WTC11 (cell line): ENCODE data around the gene GCKR. TPM values are rescaled to one million over a fixed set of nuclear protein-coding genes. Genes with fewer than 3 reads are reported as not detected.
A peak's percentile ranks its signal among the peaks of the same experiment; 100 is the strongest.

Experiments used
- ATAC-seq: fragments of 200-7000 bp; cut with Tn5 transposase; 2 replicates; pipeline ENCODE4 v1.10.0; 2021; ENCODE audit warnings: mild to moderate bottlenecking, moderate library complexity
- CTCF ChIA-PET: fragments of 300-600 bp; sonication (Branson Sonifier 250); formaldehyde crosslinking; loops from one replicate; lab custom pipeline; 2021; ENCODE audit warnings: antibody characterized with exemption; lab: Charles Lee
- POLR2A ChIA-PET: fragments of 350-600 bp; sonication (Branson Sonifier 250); formaldehyde crosslinking; loops from one replicate; lab custom pipeline; 2021; ENCODE audit warnings: antibody characterized with exemption; lab: Charles Lee
- DNase-seq: peaks from one replicate; pipeline ENCODE4 v3.0.0; 2021; ENCODE audit warnings: low spot score
- H3K27ac Mint-ChIP-seq: 2 replicates; pipeline ENCODE4 v1.8.0; 2021; ENCODE audit warnings: mixed read lengths
- H3K27me3 Mint-ChIP-seq: 2 replicates; pipeline ENCODE4 v1.8.0; 2021; ENCODE audit warnings: low read depth, mild to moderate bottlenecking, moderate library complexity, mixed read lengths
- H3K36me3 Mint-ChIP-seq: 2 replicates; pipeline ENCODE4 v1.8.0; 2021; ENCODE audit warnings: mixed read lengths
- H3K4me1 Mint-ChIP-seq: 2 replicates; pipeline ENCODE4 v1.8.0; 2022; ENCODE audit warnings: mixed read lengths
- H3K4me3 Mint-ChIP-seq: 2 replicates; pipeline ENCODE4 v1.8.0; 2021; ENCODE audit warnings: mild to moderate bottlenecking, moderate library complexity, mixed read lengths
- H3K9me3 Mint-ChIP-seq: 2 replicates; pipeline ENCODE4 v1.8.0; 2021; ENCODE audit warnings: mixed read lengths
- ATF1 ChIP-seq: sonication (generic); formaldehyde crosslinking; IDR thresholded peaks from 2 replicates; pipeline ENCODE4 v1.8.1; 2023; ENCODE audit warnings: mild to moderate bottlenecking, moderate library complexity, missing genetic modification reagents
- CREB1 ChIP-seq: sonication (generic); formaldehyde crosslinking; IDR thresholded peaks from 2 replicates; pipeline ENCODE4 v1.8.0; 2023; ENCODE audit warnings: mild to moderate bottlenecking, missing genetic modification reagents
- E2F1 ChIP-seq: sonication (generic); formaldehyde crosslinking; IDR thresholded peaks from 2 replicates; pipeline ENCODE4 v1.8.0; 2022; ENCODE audit warnings: mild to moderate bottlenecking, missing genetic modification reagents
- ETV6 ChIP-seq: sonication (generic); formaldehyde crosslinking; IDR thresholded peaks from 2 replicates; pipeline ENCODE4 v1.8.1; 2022; ENCODE audit warnings: mild to moderate bottlenecking, missing genetic modification reagents
- FOXP1 ChIP-seq: sonication (generic); formaldehyde crosslinking; IDR thresholded peaks from 2 replicates; pipeline ENCODE4 v1.8.0; 2022; ENCODE audit warnings: missing genetic modification reagents, mild to moderate bottlenecking, moderate library complexity, borderline replicate concordance
- MLX ChIP-seq: sonication (generic); formaldehyde crosslinking; IDR thresholded peaks from 2 replicates; pipeline ENCODE4 v1.8.1; 2023; ENCODE audit warnings: mild to moderate bottlenecking, missing genetic modification reagents, moderate library complexity
- MXD4 ChIP-seq: fragments of 250-450 bp; sonication (Bioruptor Pico); IDR thresholded peaks from 2 replicates; pipeline ENCODE4 v1.8.0; 2021; ENCODE audit warnings: mild to moderate bottlenecking, moderate library complexity, borderline replicate concordance
- MYBL2 ChIP-seq: sonication (generic); formaldehyde crosslinking; IDR thresholded peaks from 2 replicates; pipeline ENCODE4 v1.8.1; 2023; ENCODE audit warnings: mild to moderate bottlenecking, moderate library complexity, missing genetic modification reagents
- NFYB ChIP-seq: sonication (generic); formaldehyde crosslinking; conservative IDR thresholded peaks from 2 replicates; pipeline ENCODE4 v1.8.0; 2022; ENCODE audit warnings: low read depth, missing genetic modification reagents
- NR3C1 ChIP-seq: sonication (generic); formaldehyde crosslinking; conservative IDR thresholded peaks from 2 replicates; pipeline ENCODE4 v1.8.1; 2023; ENCODE audit warnings: low read depth, mild to moderate bottlenecking, missing genetic modification reagents
- OVOL2 ChIP-seq: fragments of 250-450 bp; sonication (Bioruptor Pico); IDR thresholded peaks from 2 replicates; pipeline ENCODE4 v1.9.0; 2021; ENCODE audit warnings: mild to moderate bottlenecking, borderline replicate concordance
- SMAD4 ChIP-seq: sonication (generic); formaldehyde crosslinking; IDR thresholded peaks from 2 replicates; pipeline ENCODE4 v1.8.0; 2022; ENCODE audit warnings: mild to moderate bottlenecking, missing genetic modification reagents
- SP1 ChIP-seq: sonication (generic); formaldehyde crosslinking; conservative IDR thresholded peaks from 2 replicates; pipeline ENCODE4 v1.8.1; 2022; ENCODE audit warnings: missing genetic modification reagents
- TCF7 ChIP-seq: sonication (generic); formaldehyde crosslinking; IDR thresholded peaks from 2 replicates; pipeline ENCODE4 v1.8.0; 2022; ENCODE audit warnings: mild to moderate bottlenecking, low read depth, missing genetic modification reagents, moderate library complexity
- TEAD1 ChIP-seq: sonication (generic); formaldehyde crosslinking; IDR thresholded peaks from 2 replicates; pipeline ENCODE4 v1.8.0; 2022; ENCODE audit warnings: mild to moderate bottlenecking, missing genetic modification reagents
- TEAD4 ChIP-seq: sonication (generic); formaldehyde crosslinking; IDR thresholded peaks from 2 replicates; pipeline ENCODE4 v1.8.0; 2022; ENCODE audit warnings: mild to moderate bottlenecking, missing genetic modification reagents
- ZNF416 ChIP-seq: fragments of 250-450 bp; sonication (Bioruptor Pico); IDR thresholded peaks from 2 replicates; pipeline ENCODE4 v1.9.0; 2021; ENCODE audit warnings: mild to moderate bottlenecking, inconsistent platforms
- total RNA-seq: library from RNA; stranded (reverse); gene quantifications from 3 replicates; pipeline ENCODE4 v1.2.3, GENCODE V29; 2021
- TF ChIP-seq, protein P1 (sequence below): sonication (generic); formaldehyde crosslinking; IDR thresholded peaks from 2 replicates; pipeline ENCODE4 v1.8.0; 2022; ENCODE audit warnings: mild to moderate bottlenecking, missing genetic modification reagents
- TF ChIP-seq, protein P2 (sequence below): fragments of 250-450 bp; sonication (Bioruptor Pico); IDR thresholded peaks from 2 replicates; pipeline ENCODE4 v1.8.0; 2021; ENCODE audit warnings: mild to moderate bottlenecking
- TF ChIP-seq, protein P3 (sequence below): sonication (generic); formaldehyde crosslinking; IDR thresholded peaks from 2 replicates; pipeline ENCODE4 v1.8.1; 2022; ENCODE audit warnings: mild to moderate bottlenecking, missing genetic modification reagents, moderate library complexity, borderline replicate concordance
- TF ChIP-seq, protein P4 (sequence below): sonication (generic); formaldehyde crosslinking; IDR thresholded peaks from 2 replicates; pipeline ENCODE4 v1.8.0; 2023; ENCODE audit warnings: missing genetic modification reagents, mild to moderate bottlenecking, borderline replicate concordance
- TF ChIP-seq, protein P5 (sequence below): sonication (generic); formaldehyde crosslinking; IDR thresholded peaks from 2 replicates; pipeline ENCODE4 v1.8.0; 2023; ENCODE audit warnings: mild to moderate bottlenecking, missing genetic modification reagents

Gene GCKR
- total RNA-seq, 1 experiment from 2014 or later = 0.72 TPM

DNA sequence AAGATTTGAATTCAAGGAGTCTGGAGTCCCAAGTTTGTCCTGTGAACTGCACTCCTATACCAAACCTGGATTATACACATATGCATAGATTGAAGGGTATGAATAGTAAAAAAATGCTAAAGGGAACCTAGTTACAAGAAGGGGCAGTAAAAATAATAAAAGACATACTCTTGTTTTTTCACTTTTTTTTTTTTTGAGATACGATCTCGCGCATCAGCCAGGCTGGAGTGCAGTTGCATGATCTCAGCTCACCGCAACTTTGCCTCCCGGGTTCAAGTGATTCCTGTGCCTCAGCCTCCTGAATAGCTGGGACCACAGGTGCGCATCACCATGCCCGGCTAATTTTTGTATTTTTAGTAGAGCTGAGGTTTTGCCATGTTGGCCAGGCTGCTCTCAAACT lies 32.2 kb upstream of the GCKR start (continued):
- TF ChIP-seq, protein P1, sequence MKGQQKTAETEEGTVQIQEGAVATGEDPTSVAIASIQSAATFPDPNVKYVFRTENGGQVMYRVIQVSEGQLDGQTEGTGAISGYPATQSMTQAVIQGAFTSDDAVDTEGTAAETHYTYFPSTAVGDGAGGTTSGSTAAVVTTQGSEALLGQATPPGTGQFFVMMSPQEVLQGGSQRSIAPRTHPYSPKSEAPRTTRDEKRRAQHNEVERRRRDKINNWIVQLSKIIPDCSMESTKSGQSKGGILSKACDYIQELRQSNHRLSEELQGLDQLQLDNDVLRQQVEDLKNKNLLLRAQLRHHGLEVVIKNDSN (CRISPR knock-in tag) = no peak
- no peak for TF ChIP-seq OVOL2 (CRISPR knock-in tag)
- TF ChIP-seq TCF7 (CRISPR knock-in tag) = no peak
- TF ChIP-seq MXD4 = no peak
- TF ChIP-seq NR3C1 (CRISPR knock-in tag) = no peak
- no peak for TF ChIP-seq FOXP1 (CRISPR knock-in tag)
- no peak for TF ChIP-seq TEAD4 (CRISPR knock-in tag)
- no peak for TF ChIP-seq ETV6 (CRISPR knock-in tag)

- CTCF ChIA-PET = no interaction called here
- H3K4me1 Mint-ChIP-seq = no peaks in the 10 kb centered on the region
- H3K36me3 Mint-ChIP-seq = peaks cover 15% of the 10 kb centered on the region
- ATAC-seq = no peak
- H3K27ac Mint-ChIP-seq = peak overlapping the region; percentile 58; the same call in 1 of the 2 replicates
- no peaks in the 10 kb centered on the region for H3K9me3 Mint-ChIP-seq
- no peaks in the 10 kb centered on the region for H3K27me3 Mint-ChIP-seq
- H3K4me3 Mint-ChIP-seq = no peak overlapping the region
- DNase-seq = no peak
- POLR2A ChIA-PET = no interaction called here
- no peak for TF ChIP-seq TEAD4 (CRISPR knock-in tag)
- no peak for TF ChIP-seq TCF7 (CRISPR knock-in tag)
- no peak for TF ChIP-seq MYBL2 (CRISPR knock-in tag)
- TF ChIP-seq, protein P2, sequence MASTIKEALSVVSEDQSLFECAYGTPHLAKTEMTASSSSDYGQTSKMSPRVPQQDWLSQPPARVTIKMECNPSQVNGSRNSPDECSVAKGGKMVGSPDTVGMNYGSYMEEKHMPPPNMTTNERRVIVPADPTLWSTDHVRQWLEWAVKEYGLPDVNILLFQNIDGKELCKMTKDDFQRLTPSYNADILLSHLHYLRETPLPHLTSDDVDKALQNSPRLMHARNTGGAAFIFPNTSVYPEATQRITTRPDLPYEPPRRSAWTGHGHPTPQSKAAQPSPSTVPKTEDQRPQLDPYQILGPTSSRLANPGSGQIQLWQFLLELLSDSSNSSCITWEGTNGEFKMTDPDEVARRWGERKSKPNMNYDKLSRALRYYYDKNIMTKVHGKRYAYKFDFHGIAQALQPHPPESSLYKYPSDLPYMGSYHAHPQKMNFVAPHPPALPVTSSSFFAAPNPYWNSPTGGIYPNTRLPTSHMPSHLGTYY = no peak
- TF ChIP-seq, protein P1 (CRISPR knock-in tag) = no peak
- TF ChIP-seq, protein P3, sequence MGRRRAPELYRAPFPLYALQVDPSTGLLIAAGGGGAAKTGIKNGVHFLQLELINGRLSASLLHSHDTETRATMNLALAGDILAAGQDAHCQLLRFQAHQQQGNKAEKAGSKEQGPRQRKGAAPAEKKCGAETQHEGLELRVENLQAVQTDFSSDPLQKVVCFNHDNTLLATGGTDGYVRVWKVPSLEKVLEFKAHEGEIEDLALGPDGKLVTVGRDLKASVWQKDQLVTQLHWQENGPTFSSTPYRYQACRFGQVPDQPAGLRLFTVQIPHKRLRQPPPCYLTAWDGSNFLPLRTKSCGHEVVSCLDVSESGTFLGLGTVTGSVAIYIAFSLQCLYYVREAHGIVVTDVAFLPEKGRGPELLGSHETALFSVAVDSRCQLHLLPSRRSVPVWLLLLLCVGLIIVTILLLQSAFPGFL = no peak
- no peak for TF ChIP-seq MLX (CRISPR knock-in tag)
- no peak for TF ChIP-seq NFYB (CRISPR knock-in tag)
- TF ChIP-seq SP1 (CRISPR knock-in tag) = no peak
- TF ChIP-seq ATF1 (CRISPR knock-in tag) = no peak
- no peak for TF ChIP-seq SMAD4 (CRISPR knock-in tag)
- TF ChIP-seq, all 79 proteins: peak for 0
Measured at GRCh38 chr2:27471961-27472360, 24.7 kb upstream of the GCKR start.

GRCh38 chr2:27485496-27485895 lies 11.1 kb upstream of the GCKR start:
- POLR2A ChIA-PET = no interaction called here
- TF ChIP-seq, protein P4, sequence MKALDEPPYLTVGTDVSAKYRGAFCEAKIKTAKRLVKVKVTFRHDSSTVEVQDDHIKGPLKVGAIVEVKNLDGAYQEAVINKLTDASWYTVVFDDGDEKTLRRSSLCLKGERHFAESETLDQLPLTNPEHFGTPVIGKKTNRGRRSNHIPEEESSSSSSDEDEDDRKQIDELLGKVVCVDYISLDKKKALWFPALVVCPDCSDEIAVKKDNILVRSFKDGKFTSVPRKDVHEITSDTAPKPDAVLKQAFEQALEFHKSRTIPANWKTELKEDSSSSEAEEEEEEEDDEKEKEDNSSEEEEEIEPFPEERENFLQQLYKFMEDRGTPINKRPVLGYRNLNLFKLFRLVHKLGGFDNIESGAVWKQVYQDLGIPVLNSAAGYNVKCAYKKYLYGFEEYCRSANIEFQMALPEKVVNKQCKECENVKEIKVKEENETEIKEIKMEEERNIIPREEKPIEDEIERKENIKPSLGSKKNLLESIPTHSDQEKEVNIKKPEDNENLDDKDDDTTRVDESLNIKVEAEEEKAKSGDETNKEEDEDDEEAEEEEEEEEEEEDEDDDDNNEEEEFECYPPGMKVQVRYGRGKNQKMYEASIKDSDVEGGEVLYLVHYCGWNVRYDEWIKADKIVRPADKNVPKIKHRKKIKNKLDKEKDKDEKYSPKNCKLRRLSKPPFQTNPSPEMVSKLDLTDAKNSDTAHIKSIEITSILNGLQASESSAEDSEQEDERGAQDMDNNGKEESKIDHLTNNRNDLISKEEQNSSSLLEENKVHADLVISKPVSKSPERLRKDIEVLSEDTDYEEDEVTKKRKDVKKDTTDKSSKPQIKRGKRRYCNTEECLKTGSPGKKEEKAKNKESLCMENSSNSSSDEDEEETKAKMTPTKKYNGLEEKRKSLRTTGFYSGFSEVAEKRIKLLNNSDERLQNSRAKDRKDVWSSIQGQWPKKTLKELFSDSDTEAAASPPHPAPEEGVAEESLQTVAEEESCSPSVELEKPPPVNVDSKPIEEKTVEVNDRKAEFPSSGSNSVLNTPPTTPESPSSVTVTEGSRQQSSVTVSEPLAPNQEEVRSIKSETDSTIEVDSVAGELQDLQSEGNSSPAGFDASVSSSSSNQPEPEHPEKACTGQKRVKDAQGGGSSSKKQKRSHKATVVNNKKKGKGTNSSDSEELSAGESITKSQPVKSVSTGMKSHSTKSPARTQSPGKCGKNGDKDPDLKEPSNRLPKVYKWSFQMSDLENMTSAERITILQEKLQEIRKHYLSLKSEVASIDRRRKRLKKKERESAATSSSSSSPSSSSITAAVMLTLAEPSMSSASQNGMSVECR (CRISPR knock-in tag) = no peak
- TF ChIP-seq, protein P5, sequence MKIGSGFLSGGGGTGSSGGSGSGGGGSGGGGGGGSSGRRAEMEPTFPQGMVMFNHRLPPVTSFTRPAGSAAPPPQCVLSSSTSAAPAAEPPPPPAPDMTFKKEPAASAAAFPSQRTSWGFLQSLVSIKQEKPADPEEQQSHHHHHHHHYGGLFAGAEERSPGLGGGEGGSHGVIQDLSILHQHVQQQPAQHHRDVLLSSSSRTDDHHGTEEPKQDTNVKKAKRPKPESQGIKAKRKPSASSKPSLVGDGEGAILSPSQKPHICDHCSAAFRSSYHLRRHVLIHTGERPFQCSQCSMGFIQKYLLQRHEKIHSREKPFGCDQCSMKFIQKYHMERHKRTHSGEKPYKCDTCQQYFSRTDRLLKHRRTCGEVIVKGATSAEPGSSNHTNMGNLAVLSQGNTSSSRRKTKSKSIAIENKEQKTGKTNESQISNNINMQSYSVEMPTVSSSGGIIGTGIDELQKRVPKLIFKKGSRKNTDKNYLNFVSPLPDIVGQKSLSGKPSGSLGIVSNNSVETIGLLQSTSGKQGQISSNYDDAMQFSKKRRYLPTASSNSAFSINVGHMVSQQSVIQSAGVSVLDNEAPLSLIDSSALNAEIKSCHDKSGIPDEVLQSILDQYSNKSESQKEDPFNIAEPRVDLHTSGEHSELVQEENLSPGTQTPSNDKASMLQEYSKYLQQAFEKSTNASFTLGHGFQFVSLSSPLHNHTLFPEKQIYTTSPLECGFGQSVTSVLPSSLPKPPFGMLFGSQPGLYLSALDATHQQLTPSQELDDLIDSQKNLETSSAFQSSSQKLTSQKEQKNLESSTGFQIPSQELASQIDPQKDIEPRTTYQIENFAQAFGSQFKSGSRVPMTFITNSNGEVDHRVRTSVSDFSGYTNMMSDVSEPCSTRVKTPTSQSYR (CRISPR knock-in tag) = no peak
- TF ChIP-seq ZNF416 (CRISPR knock-in tag) = no peak
- no peak for TF ChIP-seq TEAD1 (CRISPR knock-in tag)
- TF ChIP-seq E2F1 (CRISPR knock-in tag) = no peak
- no peak for TF ChIP-seq CREB1 (CRISPR knock-in tag)

More at GRCh38 chr2:27485496-27485895, 11.1 kb upstream of the GCKR start:
- CTCF ChIA-PET = no interaction called here
- no peaks in the 10 kb centered on the region for H3K27me3 Mint-ChIP-seq
- H3K4me1 Mint-ChIP-seq = peaks cover 16% of the 10 kb centered on the region
- H3K9me3 Mint-ChIP-seq = no peaks in the 10 kb centered on the region
- H3K4me3 Mint-ChIP-seq = no peak overlapping the region
- ATAC-seq (no peak), DNase-seq (no peak)
- H3K27ac Mint-ChIP-seq = no peak overlapping the region
- H3K36me3 Mint-ChIP-seq = no peaks in the 10 kb centered on the region
